ENCODE results near the gene SARNP. TPM values are rescaled to one million over a fixed set of nuclear protein-coding genes. Genes with fewer than 3 reads are reported as not detected.

Gene SARNP
- polyA plus RNA-seq, 1 experiment = 52.1 TPM

DNA sequence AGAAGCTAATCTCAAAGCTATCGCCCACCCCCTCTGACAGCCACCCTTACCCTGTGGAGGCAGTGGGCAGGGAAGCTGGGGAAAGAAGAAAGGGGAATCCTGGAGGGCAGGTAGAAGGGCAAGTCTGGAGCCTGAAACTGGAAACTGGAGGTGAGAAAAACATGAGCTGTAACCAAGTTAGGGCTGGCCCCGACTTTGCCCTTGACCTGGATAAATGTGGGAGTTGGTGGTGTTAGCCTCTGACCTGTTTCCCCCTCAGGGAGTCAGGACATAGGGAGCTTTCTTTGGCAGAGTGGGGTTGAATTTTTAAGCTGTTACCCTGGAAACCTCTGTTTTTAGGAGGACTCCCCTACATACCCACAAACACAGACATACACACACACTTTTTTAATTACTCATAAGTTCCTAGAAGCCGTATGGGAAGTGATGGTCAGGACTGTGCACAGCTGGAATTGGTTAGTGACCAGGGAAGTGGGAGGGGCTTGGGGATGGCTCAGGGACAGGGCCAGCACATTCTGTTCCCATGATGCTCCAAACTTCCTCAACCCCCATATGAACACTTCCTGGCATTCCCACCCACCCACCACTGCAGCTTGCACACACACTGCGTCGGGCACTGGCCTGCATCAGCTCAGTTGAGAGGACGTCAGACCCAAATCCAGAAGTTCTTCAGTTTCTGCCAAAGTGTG is 30.2 kb upstream of the SARNP start:
- POLR2A ChIA-PET = interaction anchor here (0.9 to 2.1 kb wide), 4 partner anchors 9 to 118 kb away, joined by 3 to 16 read pairs (median 4); partner anchors contain the start of genes DNAJC14, ORMDL2 and SARNP
- peak overlapping the region; percentile 15; the same call in 1 of the 2 replicates for H3K4me3 ChIP-seq (ENCODE audit: low read depth, low read length)
- no peaks in the 10 kb centered on the region for H3K27me3 ChIP-seq (ENCODE audit: control insufficient read depth, insufficient read depth, low read length)
- DNase-seq (ENCODE audit: low read depth) = peak; percentile 99
- CTCF ChIA-PET = interaction anchor here (0.7 to 1.5 kb wide), 10 partner anchors 8 to 118 kb away, joined by 3 to 9 read pairs (median 4); partner anchors contain the start of gene DGKA
- H3K36me3 ChIP-seq (ENCODE audit: control insufficient read depth, insufficient read depth, low read length) = no peaks in the 10 kb centered on the region
- TF ChIP-seq, protein P1, sequence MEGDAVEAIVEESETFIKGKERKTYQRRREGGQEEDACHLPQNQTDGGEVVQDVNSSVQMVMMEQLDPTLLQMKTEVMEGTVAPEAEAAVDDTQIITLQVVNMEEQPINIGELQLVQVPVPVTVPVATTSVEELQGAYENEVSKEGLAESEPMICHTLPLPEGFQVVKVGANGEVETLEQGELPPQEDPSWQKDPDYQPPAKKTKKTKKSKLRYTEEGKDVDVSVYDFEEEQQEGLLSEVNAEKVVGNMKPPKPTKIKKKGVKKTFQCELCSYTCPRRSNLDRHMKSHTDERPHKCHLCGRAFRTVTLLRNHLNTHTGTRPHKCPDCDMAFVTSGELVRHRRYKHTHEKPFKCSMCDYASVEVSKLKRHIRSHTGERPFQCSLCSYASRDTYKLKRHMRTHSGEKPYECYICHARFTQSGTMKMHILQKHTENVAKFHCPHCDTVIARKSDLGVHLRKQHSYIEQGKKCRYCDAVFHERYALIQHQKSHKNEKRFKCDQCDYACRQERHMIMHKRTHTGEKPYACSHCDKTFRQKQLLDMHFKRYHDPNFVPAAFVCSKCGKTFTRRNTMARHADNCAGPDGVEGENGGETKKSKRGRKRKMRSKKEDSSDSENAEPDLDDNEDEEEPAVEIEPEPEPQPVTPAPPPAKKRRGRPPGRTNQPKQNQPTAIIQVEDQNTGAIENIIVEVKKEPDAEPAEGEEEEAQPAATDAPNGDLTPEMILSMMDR (IDR thresholded peaks at IDR 0.05; ENCODE audit: insufficient read depth, low read depth, low read length) = no peak

DNA sequence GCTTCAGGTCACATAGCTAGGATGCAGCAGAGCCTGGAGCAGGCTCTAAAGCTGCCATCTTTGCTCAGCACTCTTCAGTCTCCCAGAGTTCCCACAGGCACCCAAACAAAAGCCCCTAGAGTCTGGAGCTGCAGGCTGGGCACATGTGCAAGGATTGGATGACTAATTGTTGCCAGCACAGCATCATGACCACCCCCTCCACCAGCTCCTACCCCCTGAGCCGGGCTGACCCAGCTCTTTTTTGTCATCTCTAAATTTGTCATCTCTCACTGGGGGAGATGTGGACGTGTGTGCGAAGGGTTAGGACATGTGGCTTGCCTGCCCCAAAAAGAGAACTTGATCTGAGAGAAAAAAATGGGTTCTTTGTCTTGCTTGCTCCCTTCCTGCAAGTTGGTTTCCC is 29.5 kb upstream of the SARNP start:
- Histone ChIP-seq H3K36me3 (ENCODE audit: control insufficient read depth, insufficient read depth, low read length) (no peaks in the 10 kb centered on the region), H3K4me3 (ENCODE audit: low read depth, low read length) (no peak overlapping the region), H3K27me3 (ENCODE audit: control insufficient read depth, insufficient read depth, low read length) (no peaks in the 10 kb centered on the region)
- ChIA-PET POLR2A (interaction anchor here (0.6 to 2.1 kb wide), 5 partner anchors 8 to 117 kb away, joined by 3 to 16 read pairs (median 4); partner anchors contain the start of genes DNAJC14, ORMDL2 and SARNP), CTCF (interaction anchor here (1.0 to 1.5 kb wide), 6 partner anchors 8 to 84 kb away, joined by 3 to 9 read pairs (median 4); partner anchors contain the start of gene DGKA)
- no peak for DNase-seq (ENCODE audit: low read depth)
- TF ChIP-seq, protein P1 (IDR thresholded peaks at IDR 0.05; ENCODE audit: insufficient read depth, low read depth, low read length) = no peak

DNA sequence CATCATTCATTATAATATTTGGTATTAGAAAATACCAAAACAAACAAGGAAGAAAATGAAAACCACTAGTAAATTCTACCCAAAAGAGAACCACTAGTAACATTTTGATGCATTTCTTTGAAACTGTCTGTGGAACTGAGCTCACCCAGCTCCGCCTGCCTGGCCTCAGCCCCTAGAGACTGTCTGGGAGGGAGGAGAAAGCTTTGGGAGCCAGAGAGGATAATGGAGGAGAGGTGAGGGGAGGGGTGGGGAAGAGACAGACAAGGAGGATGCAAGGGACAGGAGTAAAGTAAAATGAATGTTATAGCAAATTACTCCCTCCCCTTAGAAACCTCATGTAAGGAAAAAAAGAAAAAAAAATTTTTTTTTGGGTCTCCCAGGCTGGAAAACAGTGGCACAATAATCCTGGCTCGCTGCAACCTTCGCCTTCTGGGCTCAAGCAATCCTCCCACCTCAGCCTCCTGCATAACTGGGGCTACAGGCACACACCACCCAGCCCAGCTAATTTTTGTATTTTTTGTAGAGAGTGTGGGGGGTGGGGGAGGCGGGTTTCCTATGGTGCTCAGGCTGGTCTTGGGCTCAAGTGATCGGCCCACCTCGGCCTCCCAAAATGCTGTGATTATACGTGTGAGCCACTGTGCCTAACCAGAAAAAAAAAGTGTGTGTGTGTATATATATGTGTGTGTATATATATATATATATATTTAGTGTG is 28.4 kb upstream of the SARNP start:
- DNase-seq (ENCODE audit: low read depth) = no peak
- H3K36me3 ChIP-seq (ENCODE audit: control insufficient read depth, insufficient read depth, low read length) = no peaks in the 10 kb centered on the region
- ChIA-PET POLR2A (no interaction called here), CTCF (interaction anchor here (0.6 to 1.0 kb wide), 3 partner anchors 85 to 837 kb away, joined by 3 read pairs; partner anchors contain the start of gene DGKA)
- TF ChIP-seq, protein P1 (IDR thresholded peaks at IDR 0.05; ENCODE audit: insufficient read depth, low read depth, low read length) = no peak
- no peak overlapping the region for H3K4me3 ChIP-seq (ENCODE audit: low read depth, low read length)
- no peaks in the 10 kb centered on the region for H3K27me3 ChIP-seq (ENCODE audit: control insufficient read depth, insufficient read depth, low read length)

DNA sequence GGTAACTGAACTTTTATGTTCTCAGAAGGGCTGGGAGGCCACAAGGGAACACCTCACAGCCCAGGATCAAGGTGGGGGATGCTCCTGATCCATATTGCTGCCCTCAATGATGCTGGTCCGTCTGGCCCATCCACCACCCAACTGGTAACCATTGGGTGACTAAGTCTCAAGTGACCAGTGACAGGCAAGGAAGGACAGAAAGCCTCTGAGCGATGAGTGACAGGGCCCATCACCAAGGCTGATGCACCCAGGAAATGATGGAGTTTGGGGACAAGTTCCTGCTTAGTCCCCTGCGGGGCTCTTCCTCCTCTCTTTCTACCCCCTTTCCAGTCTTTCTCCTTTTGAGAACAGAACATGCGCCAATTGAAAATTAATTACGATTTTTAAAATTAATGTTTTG is 27.8 kb upstream of the SARNP start:
- POLR2A ChIA-PET = no interaction called here
- CTCF ChIA-PET = interaction anchor here (0.6 to 1.0 kb wide), 2 partner anchors 85 to 122 kb away, joined by 3 read pairs; partner anchors contain the start of gene DGKA
- Histone ChIP-seq H3K4me3 (ENCODE audit: low read depth, low read length) (no peak overlapping the region), H3K36me3 (ENCODE audit: control insufficient read depth, insufficient read depth, low read length) (peaks cover 3% of the 10 kb centered on the region; the same call in 1 of the 2 replicates), H3K27me3 (ENCODE audit: control insufficient read depth, insufficient read depth, low read length) (no peaks in the 10 kb centered on the region)
- TF ChIP-seq, protein P1 (IDR thresholded peaks at IDR 0.05; ENCODE audit: insufficient read depth, low read depth, low read length) = no peak
- no peak for DNase-seq (ENCODE audit: low read depth)

DNA sequence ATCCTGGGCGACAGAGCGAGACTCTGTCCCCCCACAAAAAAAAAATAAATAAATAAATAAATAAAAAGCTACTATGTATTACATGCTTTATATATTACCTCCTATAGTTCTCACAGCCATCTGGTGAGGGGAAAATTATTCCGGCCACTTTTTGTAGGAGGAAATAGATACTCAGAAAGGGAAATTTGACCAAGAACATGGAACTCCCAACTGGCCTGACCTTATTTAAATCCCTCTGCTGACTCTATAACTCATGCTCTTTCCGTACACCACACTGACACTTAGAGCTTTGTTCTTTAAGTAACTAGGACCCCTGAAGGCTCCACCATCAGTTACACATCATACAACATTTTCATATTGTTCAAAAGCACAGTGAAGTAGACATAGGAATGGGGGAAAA is 27.4 kb upstream of the SARNP start:
- no peak for DNase-seq (ENCODE audit: low read depth)
- no peaks in the 10 kb centered on the region for H3K27me3 ChIP-seq (ENCODE audit: control insufficient read depth, insufficient read depth, low read length)
- ChIA-PET CTCF (no interaction called here), POLR2A (no interaction called here)
- no peak overlapping the region for H3K4me3 ChIP-seq (ENCODE audit: low read depth, low read length)
- TF ChIP-seq, protein P1 (IDR thresholded peaks at IDR 0.05; ENCODE audit: insufficient read depth, low read depth, low read length) = no peak
- peaks cover 4% of the 10 kb centered on the region; the same call in 1 of the 2 replicates for H3K36me3 ChIP-seq (ENCODE audit: control insufficient read depth, insufficient read depth, low read length)
